Suprapubic skin (tissue), 4 donors: ENCODE data around the gene TRIP13. TPM values are rescaled to one million over a fixed set of nuclear protein-coding genes. Genes with fewer than 3 reads are reported as not detected.

Source experiments
- DNase-seq, 2 donors: peaks; one replicate each; pipeline ENCODE4 v3.0.0-alpha.2; 2019; ENCODE audit warnings: low spot score in 2 of 2
- H3K27ac ChIP-seq: fragments of 200-600 bp; sonication (generic); one replicate; pipeline ENCODE4 v1.5.1; 2019
- H3K27me3 ChIP-seq: fragments of 200-600 bp; sonication (generic); one replicate; pipeline ENCODE4 v1.5.1; 2019
- H3K36me3 ChIP-seq: fragments of 200-600 bp; sonication (generic); one replicate; pipeline ENCODE4 v1.5.1; 2019
- H3K4me1 ChIP-seq: fragments of 200-600 bp; sonication (generic); one replicate; pipeline ENCODE4 v1.5.1; 2019
- H3K4me3 ChIP-seq: fragments of 200-600 bp; sonication (generic); one replicate; pipeline ENCODE4 v1.5.1; 2019; ENCODE audit warnings: mild to moderate bottlenecking
- H3K9me3 ChIP-seq: fragments of 200-600 bp; sonication (generic); one replicate; pipeline ENCODE4 v1.5.1; 2019
- EP300 ChIP-seq: sonication (generic); formaldehyde crosslinking; IDR thresholded peaks from one replicate; pipeline ENCODE4 v1.6.1; 2017; ENCODE audit warnings: antibody characterized with exemption
- POLR2A ChIP-seq, 2 donors: fragments of 450-650 bp; IDR thresholded peaks; one replicate each; pipeline ENCODE4 v1.6.1; 2017; ENCODE audit warnings: antibody characterized with exemption in 2 of 2, mild to moderate bottlenecking in 2 of 2, moderate library complexity in 2 of 2
- POLR2AphosphoS5 ChIP-seq, 3 donors: sonication (generic); formaldehyde crosslinking; IDR thresholded peaks; one replicate each; pipeline ENCODE4 v1.6.1; 2017; ENCODE audit warnings: antibody characterized with exemption in 3 of 3
- WGBS: methylation state at CpG from one replicate; pipeline ENCODE4 v1.1.5; 2018; 5-methylcytosine and 5-hydroxymethylcytosine counted together
- total RNA-seq, 4 donors: library from RNA; depleted of rRNA; stranded (reverse); fragments of >200 nt; gene quantifications; one replicate each; pipeline ENCODE4 v1.1.0, GENCODE V29; 2016
- TF ChIP-seq, protein P1 (sequence below), 2 donors: fragments of 200-600 bp in 1 of 2; fragments of 450-650 bp in 1 of 2; sonication (generic) in 1 of 2; IDR thresholded peaks; one replicate each; pipeline ENCODE4 v1.5.1; 2016 to 2019; ENCODE audit warnings: antibody characterized with exemption in 2 of 2, mild to moderate bottlenecking in 1 of 2, moderate library complexity in 1 of 2

TRIP13 gene
- total RNA-seq, 4 donors from 2014 or later, result 1.1 to 3.7 (median 1.6) TPM

GRCh38 chr5:871596-872298 is 20.9 kb upstream of the TRIP13 start:
- no peak for TF ChIP-seq EP300
- TF ChIP-seq, protein P1, sequence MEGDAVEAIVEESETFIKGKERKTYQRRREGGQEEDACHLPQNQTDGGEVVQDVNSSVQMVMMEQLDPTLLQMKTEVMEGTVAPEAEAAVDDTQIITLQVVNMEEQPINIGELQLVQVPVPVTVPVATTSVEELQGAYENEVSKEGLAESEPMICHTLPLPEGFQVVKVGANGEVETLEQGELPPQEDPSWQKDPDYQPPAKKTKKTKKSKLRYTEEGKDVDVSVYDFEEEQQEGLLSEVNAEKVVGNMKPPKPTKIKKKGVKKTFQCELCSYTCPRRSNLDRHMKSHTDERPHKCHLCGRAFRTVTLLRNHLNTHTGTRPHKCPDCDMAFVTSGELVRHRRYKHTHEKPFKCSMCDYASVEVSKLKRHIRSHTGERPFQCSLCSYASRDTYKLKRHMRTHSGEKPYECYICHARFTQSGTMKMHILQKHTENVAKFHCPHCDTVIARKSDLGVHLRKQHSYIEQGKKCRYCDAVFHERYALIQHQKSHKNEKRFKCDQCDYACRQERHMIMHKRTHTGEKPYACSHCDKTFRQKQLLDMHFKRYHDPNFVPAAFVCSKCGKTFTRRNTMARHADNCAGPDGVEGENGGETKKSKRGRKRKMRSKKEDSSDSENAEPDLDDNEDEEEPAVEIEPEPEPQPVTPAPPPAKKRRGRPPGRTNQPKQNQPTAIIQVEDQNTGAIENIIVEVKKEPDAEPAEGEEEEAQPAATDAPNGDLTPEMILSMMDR (IDR thresholded peaks at IDR 0.05), result no peak
- no peak for TF ChIP-seq POLR2AphosphoS5 (IDR thresholded peaks at IDR 0.05)
- TF ChIP-seq POLR2A (IDR thresholded peaks at IDR 0.05), result no peak
- H3K27me3 ChIP-seq, result no peaks in the 10 kb centered on the region
- no peaks in the 10 kb centered on the region for H3K4me1 ChIP-seq
- H3K9me3 ChIP-seq, result no peaks in the 10 kb centered on the region
- H3K36me3 ChIP-seq, result peaks cover 99% of the 10 kb centered on the region
- no peak overlapping the region for H3K4me3 ChIP-seq
- 93% methylated on average over 29 of the region's 29 CpGs for WGBS
- DNase-seq, result no peak
- no peak overlapping the region for H3K27ac ChIP-seq

DNA sequence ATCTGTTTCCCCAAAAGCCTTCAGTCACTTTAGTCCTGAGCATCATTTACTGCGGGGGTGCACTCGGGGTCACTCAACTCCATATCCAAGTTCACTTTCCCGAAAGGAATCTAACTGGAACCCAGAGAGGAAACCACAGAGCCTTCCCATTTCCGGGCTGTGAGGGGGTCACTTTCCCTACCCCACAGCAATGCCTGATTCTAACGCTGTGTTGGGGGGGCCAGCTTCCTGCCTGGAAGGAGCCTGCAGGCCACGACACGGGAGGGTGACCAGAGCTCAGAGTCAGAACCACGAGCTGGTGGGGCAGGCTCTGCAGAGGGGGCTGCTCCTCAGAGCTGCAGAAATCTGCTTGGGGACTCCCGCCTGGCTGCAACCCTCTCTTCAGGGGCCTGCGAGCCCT is 20.4 kb upstream of the TRIP13 start:
- Histone ChIP-seq H3K4me3 (no peak overlapping the region), H3K27ac (no peak overlapping the region), H3K9me3 (no peaks in the 10 kb centered on the region), H3K4me1 (no peaks in the 10 kb centered on the region), H3K36me3 (peaks cover 99% of the 10 kb centered on the region), H3K27me3 (no peaks in the 10 kb centered on the region)
- DNase-seq, result no peak
- WGBS, result 83% methylated on average over 9 of the region's 10 CpGs
- TF ChIP-seq EP300 (no peak), POLR2AphosphoS5 (IDR thresholded peaks at IDR 0.05) (no peak), POLR2A (IDR thresholded peaks at IDR 0.05) (no peak)
- TF ChIP-seq, protein P1 (IDR thresholded peaks at IDR 0.05), result no peak

DNA sequence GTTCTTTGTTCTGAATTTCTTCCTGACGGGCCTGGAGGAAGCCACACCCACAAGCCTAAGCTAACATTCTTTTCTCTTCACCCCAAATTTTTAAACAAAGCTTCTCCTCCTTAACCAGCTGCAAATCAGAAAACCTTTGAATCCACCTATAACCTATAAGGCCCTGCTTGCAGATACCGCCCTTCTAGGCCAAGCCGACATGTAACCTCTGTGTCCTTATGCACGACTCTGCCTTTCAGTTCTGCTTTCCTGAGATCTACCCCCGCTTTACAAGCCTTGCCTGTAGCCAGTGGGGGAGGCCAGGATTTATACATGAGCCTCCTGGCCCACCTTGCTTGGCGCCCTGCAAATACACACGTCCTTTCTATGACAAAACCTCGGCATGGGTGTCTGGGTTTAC is 19.4 kb upstream of the TRIP13 start:
- H3K9me3 ChIP-seq, result no peaks in the 10 kb centered on the region
- H3K27ac ChIP-seq, result no peak overlapping the region
- WGBS, result 89% methylated on average over 8 of the region's 8 CpGs
- TF ChIP-seq, protein P1 (IDR thresholded peaks at IDR 0.05), result no peak
- TF ChIP-seq POLR2AphosphoS5 (IDR thresholded peaks at IDR 0.05) (no peak), POLR2A (IDR thresholded peaks at IDR 0.05) (no peak), EP300 (no peak)
- no peak overlapping the region for H3K4me3 ChIP-seq
- peaks cover 99% of the 10 kb centered on the region for H3K36me3 ChIP-seq
- H3K4me1 ChIP-seq, result no peaks in the 10 kb centered on the region
- H3K27me3 ChIP-seq, result no peaks in the 10 kb centered on the region
- DNase-seq, result no peak

DNA sequence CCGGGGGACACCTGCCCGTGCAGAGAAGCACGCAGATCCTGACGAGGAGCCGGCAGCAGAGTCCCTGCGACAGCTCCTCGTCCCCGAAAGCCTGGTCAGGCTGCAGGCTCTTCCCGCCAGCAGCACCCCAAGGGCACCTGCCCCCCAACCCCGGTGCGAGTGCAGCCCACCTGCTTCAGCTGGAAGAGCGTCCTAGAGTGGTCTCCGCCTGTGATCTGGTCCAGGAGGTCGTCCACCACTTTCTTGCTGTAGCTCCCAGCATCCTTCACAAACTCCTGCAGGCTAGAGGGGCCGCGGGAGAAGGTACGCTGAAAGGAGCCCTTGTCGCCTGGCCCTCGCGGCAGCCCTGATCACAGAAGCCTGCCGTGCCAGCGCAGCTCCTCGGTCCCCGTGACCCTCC is 16.8 kb upstream of the TRIP13 start:
- no peak for DNase-seq
- Histone ChIP-seq H3K27me3 (no peaks in the 10 kb centered on the region), H3K4me3 (no peak overlapping the region), H3K9me3 (no peaks in the 10 kb centered on the region), H3K36me3 (peaks cover 78% of the 10 kb centered on the region), H3K27ac (no peak overlapping the region), H3K4me1 (no peaks in the 10 kb centered on the region)
- WGBS, result 97% methylated on average over 23 of the region's 24 CpGs
- TF ChIP-seq, protein P1 (IDR thresholded peaks at IDR 0.05), result no peak
- TF ChIP-seq POLR2AphosphoS5 (IDR thresholded peaks at IDR 0.05), result no peak
- no peak for TF ChIP-seq EP300

DNA sequence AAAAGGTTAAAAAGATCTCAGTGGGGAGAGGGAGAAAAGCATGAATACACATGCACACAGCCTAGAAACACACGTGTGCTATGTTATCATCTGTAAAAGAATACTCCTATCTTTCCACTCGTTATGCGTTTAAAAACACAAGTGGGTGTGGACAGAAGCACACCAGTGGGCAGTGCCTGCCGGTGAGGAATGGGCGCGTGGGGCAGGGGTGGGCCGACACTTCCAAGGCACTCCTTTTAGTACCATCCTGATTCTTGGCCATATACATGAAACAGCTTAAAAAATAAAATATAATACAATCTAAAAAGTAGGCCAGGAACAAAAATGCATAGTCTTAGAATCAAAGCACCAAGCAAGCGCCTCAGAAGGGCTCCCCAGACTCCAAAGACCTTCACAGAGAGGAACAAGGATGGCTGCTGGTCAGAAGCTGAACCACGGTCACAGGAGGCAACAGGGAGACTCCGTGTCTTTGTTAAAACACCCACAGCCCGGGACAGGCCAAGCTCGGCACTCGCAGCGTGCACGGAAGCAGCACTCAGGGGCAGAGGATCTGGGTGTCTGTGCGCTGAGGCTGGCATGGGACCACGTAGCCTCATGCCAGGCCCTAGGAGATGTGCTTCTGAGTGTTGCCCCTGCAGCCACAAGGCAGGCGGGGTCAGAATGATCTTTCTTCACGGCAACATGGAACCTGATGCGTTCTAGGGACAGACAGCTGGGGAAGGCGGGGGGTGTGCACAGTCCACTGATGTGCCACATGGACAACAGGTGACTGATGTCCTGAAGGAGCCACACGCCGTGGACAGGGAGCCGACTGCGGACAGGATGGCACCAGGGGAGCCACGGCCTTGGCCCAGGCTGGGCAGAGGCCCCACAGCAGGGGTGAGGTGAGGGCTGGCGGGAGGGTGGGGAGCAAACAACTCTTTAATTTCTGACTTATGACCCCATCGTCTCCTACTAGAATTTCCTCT is 16.0 kb upstream of the TRIP13 start:
- H3K27me3 ChIP-seq, result no peaks in the 10 kb centered on the region
- TF ChIP-seq EP300 (no peak), POLR2AphosphoS5 (IDR thresholded peaks at IDR 0.05) (no peak), POLR2A (IDR thresholded peaks at IDR 0.05) (no peak)
- TF ChIP-seq, protein P1 (IDR thresholded peaks at IDR 0.05), result no peak
- WGBS, result 88% methylated on average over 21 of the region's 28 CpGs
- no peaks in the 10 kb centered on the region for H3K9me3 ChIP-seq
- no peak overlapping the region for H3K4me3 ChIP-seq
- peaks cover 78% of the 10 kb centered on the region for H3K36me3 ChIP-seq
- no peaks in the 10 kb centered on the region for H3K4me1 ChIP-seq
- DNase-seq, result no peak
- no peak overlapping the region for H3K27ac ChIP-seq
